Cardiac muscle cell (in vitro differentiated cells and primary cell): ENCODE measurements around the gene MGAT5. TPM values are rescaled to one million over a fixed set of nuclear protein-coding genes. Genes with fewer than 3 reads are reported as not detected.
A peak's percentile ranks its signal among the peaks of the same experiment; 100 is the strongest.

Experiments
- DNase-seq, 2 donors: peaks; one replicate each; pipeline versions ENCODE4 v3.0.0 to v3.0.0-alpha.2; 2010 to 2017; ENCODE audit warnings: low read depth in 1 of 2, low spot score in 1 of 2
- H3K27ac ChIP-seq: fragments of 200-600 bp; sonication (generic); 2 replicates; pipeline ENCODE4 v1.5.1; 2016
- H3K27me3 ChIP-seq: fragments of 200-600 bp; sonication (generic); 2 replicates; pipeline ENCODE4 v1.6.0; 2016; ENCODE audit warnings: control low read depth
- H3K36me3 ChIP-seq: fragments of 200-600 bp; sonication (generic); 2 replicates; pipeline ENCODE4 v1.5.1; 2016; ENCODE audit warnings: control low read depth
- H3K4me1 ChIP-seq: fragments of 200-600 bp; sonication (generic); 2 replicates; pipeline ENCODE4 v1.8.1; 2017; ENCODE audit warnings: low read depth, mild to moderate bottlenecking, mixed run types
- H3K4me3 ChIP-seq: fragments of 200-600 bp; sonication (generic); 2 replicates; pipeline ENCODE4 v1.5.1; 2016; ENCODE audit warnings: mild to moderate bottlenecking
- H3K9me3 ChIP-seq: fragments of 200-600 bp; sonication (generic); 2 replicates; pipeline ENCODE4 v1.5.1; 2017; ENCODE audit warnings: low read depth, mild to moderate bottlenecking, control low read depth
- CTCF ChIP-seq: IDR thresholded peaks from 2 replicates; pipeline ENCODE4 v1.5.1; 2012; ENCODE audit warnings: low read depth, mild to moderate bottlenecking, low read length
- polyA plus RNA-seq: library from polyadenylated mRNA; unstranded; fragments of >200 nt; fragmentation: Nextera tagmentation; extraction: Ambion mirVana; gene quantifications from 2 replicates; pipeline ENCODE4 v1.2.1, GENCODE V29; 2016
- total RNA-seq: library from RNA; depleted of rRNA; stranded (reverse); fragments of >200 nt; gene quantifications from 2 replicates; pipeline ENCODE4 v1.2.3, GENCODE V29; 2016

The MGAT5 gene
- total and polyA plus RNA-seq, 2 experiments from 2014 or later: 12.5 to 66.8 TPM

DNA sequence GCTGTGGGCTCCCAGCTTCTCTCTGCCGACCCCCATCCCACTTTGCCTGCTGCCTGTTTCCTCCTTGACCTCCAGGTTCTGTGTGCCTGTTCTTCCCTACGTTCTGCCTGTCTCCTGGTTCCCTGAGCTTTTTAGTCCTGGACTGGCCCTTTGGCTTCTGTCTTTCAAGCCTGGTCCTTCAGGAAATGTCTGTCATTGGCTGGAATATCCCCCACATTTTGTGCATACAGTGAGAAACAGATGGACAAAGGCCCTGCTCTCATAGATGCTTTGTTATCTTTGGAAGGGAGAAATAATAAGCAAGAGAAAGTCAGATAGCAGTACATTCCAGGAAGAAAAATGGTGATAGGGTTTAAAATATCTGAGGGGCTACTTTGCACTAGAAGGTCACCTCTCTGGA, 5.7 kb downstream of the MGAT5 start:
- no peaks in the 10 kb centered on the region for H3K27me3 ChIP-seq
- peaks cover 27% of the 10 kb centered on the region for H3K4me1 ChIP-seq
- no peaks in the 10 kb centered on the region for H3K9me3 ChIP-seq
- H3K36me3 ChIP-seq: no peaks in the 10 kb centered on the region
- peak in 1 of 2 donors; percentile 30 for DNase-seq
- H3K27ac ChIP-seq: peak overlapping the region; percentile 26
- no peak for TF ChIP-seq CTCF
- H3K4me3 ChIP-seq: no peak overlapping the region

DNA sequence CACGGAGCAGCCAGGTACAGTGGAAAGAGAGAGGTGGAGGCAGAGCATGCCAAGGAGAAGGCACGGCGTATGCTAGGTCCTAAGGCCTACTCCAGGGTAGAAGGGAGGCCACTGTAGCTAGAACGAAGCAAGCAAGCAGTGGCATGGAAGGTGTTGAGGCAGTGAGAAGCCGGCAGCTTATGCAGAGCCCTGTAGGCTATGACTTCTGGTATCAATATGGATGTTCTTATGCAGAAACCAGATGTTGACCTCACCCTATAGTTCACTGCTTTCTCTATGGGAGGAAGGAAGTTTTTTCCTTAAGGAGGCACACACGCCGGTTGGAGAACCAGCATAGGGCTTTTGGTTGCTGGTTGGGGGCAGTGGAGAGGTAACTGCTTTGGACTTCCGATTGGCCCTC, 6.1 kb downstream of the MGAT5 start:
- no peaks in the 10 kb centered on the region for H3K27me3 ChIP-seq
- H3K9me3 ChIP-seq: no peaks in the 10 kb centered on the region
- TF ChIP-seq CTCF: no peak
- H3K4me3 ChIP-seq: no peak overlapping the region
- no peaks in the 10 kb centered on the region for H3K36me3 ChIP-seq
- H3K4me1 ChIP-seq: peaks cover 27% of the 10 kb centered on the region
- H3K27ac ChIP-seq: peak overlapping the region; percentile 26
- no peak for DNase-seq

DNA sequence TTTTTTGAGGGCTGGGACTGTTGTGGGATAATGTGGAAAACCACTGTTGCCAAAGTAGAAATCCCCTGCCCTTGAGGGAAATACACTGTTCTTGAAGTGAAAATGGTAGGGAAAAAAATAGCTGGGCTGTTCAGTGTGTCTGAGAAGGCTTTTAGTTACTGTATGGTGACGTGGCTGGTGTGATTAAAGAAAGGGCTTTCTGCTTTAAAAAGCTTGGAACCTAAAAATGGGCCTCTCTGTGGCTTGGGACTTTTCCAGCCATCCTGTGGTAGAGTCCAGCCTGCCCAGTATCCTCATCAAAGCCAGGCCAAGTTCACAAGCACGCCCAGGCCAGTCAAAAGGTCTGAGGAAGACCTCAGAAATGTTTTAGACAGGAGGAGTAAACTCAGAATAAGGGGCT, 6.8 kb downstream of the MGAT5 start:
- Histone ChIP-seq H3K27me3 (no peaks in the 10 kb centered on the region), H3K27ac (peak overlapping the region; percentile 40), H3K4me1 (peaks cover 27% of the 10 kb centered on the region)

DNA sequence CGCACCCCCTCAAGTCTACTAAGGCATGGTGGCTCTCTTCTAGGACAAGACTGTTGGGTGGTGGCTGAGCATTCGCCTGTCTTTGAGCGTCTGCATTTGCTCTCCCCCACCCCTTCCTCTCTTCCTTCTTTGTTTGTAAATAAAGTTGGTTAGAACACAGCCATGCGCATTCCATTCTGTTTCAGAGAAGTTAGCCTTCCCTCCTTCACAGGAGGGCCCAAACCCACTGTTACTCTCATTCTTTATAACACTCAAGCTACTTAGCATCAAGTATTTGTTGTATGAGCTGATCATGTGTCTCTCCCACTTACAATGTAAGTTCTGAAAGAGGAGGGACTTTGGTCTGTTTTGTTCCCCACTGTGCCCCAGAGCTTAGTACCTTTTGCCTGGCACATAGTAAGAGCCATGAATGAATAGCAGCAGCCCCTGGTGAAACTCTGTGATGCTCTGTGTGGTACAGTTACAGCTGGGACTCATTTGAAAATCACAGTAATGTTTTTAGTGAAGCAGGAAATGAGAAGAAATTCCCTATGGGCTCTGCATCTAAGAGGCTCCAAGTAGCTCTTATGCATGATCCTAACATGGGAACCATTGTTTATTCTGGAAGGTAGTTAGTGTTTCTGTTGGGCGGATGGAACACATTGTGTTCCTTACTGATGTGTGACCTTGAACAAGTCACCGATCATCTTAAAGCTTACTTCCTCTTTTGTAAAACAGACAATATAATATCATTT, 7.7 kb downstream of the MGAT5 start:
- Histone ChIP-seq H3K36me3 (no peaks in the 10 kb centered on the region), H3K27me3 (no peaks in the 10 kb centered on the region), H3K27ac (no peak overlapping the region), H3K9me3 (no peaks in the 10 kb centered on the region), H3K4me1 (peaks cover 27% of the 10 kb centered on the region), H3K4me3 (no peak overlapping the region)
- peak in 1 of 2 donors; percentile 34 for DNase-seq
- no peak for TF ChIP-seq CTCF

More for the DNA sequence above, 6.8 kb downstream of the MGAT5 start:
- no peak overlapping the region for H3K4me3 ChIP-seq
- no peaks in the 10 kb centered on the region for H3K36me3 ChIP-seq
- no peak for TF ChIP-seq CTCF
- DNase-seq: peak in 1 of 2 donors; percentile 91
- H3K9me3 ChIP-seq: no peaks in the 10 kb centered on the region

- no peak for TF ChIP-seq CTCF
- H3K27me3 ChIP-seq: no peaks in the 10 kb centered on the region
Measured at GRCh38 chr2:134262684-134263083, 8.8 kb downstream of the MGAT5 start.

More at GRCh38 chr2:134262684-134263083, 8.8 kb downstream of the MGAT5 start:
- H3K9me3 ChIP-seq: no peaks in the 10 kb centered on the region
- H3K36me3 ChIP-seq: no peaks in the 10 kb centered on the region
- DNase-seq: no peak
- H3K4me1 ChIP-seq: peaks cover 27% of the 10 kb centered on the region
- no peak overlapping the region for H3K4me3 ChIP-seq
- no peak overlapping the region for H3K27ac ChIP-seq
